Measurements from ENCODE around the gene SCAF1. TPM values are rescaled to one million over a fixed set of nuclear protein-coding genes. Genes with fewer than 3 reads are reported as not detected.

Gene SCAF1
- total RNA-seq, 4 donors from 2014 or later, result 8.8 to 76.9 (median 11.4) TPM

DNA sequence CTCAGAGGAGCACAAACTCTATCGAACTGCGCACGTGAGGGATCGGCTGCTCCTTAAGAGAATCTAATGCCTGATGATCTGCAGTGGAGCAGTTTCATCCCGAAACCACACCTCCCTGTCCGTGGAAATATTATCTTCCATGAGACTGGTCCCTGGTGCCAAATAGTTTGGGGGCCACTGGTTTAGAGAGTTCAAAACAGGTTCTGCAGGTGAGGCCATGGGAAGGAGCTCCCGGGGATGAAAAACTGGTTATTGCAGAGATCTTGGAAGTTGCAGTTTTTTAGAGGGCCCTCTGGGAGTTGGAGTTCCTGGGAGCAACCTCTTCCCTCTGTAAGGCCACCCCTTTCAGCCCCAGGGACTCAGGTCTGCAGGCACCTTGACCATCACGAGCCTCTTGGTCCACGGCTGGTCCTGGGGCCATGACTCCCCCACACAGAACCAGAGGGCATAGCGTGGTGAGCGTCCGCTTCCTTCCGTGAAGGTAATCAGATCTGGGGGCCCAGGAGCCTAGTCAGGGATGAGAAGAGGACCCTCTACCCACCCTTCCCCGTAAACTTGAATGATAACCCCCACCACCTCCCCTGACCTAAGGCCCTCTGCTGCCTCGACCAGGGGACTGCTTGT is 18.4 kb downstream of the SCAF1 start:
- Histone ChIP-seq H3K36me3 (no peaks in the 10 kb centered on the region), H3K4me3 (no peak overlapping the region), H3K27me3 (no peaks in the 10 kb centered on the region), H3K4me1 (no peaks in the 10 kb centered on the region), H3K27ac (no peak overlapping the region), H3K9me3 (no peaks in the 10 kb centered on the region)
- TF ChIP-seq, protein P1, sequence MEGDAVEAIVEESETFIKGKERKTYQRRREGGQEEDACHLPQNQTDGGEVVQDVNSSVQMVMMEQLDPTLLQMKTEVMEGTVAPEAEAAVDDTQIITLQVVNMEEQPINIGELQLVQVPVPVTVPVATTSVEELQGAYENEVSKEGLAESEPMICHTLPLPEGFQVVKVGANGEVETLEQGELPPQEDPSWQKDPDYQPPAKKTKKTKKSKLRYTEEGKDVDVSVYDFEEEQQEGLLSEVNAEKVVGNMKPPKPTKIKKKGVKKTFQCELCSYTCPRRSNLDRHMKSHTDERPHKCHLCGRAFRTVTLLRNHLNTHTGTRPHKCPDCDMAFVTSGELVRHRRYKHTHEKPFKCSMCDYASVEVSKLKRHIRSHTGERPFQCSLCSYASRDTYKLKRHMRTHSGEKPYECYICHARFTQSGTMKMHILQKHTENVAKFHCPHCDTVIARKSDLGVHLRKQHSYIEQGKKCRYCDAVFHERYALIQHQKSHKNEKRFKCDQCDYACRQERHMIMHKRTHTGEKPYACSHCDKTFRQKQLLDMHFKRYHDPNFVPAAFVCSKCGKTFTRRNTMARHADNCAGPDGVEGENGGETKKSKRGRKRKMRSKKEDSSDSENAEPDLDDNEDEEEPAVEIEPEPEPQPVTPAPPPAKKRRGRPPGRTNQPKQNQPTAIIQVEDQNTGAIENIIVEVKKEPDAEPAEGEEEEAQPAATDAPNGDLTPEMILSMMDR (IDR thresholded peaks at IDR 0.05), result no peak
- no peak for TF ChIP-seq POLR2A (IDR thresholded peaks at IDR 0.05)
- intact Hi-C loops (cut with DNase I; ENCODE audit: low total_unique reads), result no loop called here
- DNase-seq, result no peak

GRCh38 chr19:49662011-49662410 is 20.0 kb downstream of the SCAF1 start:
- no peak for TF ChIP-seq POLR2A (IDR thresholded peaks at IDR 0.05)
- Histone ChIP-seq H3K27ac (no peak overlapping the region), H3K36me3 (no peaks in the 10 kb centered on the region), H3K9me3 (no peaks in the 10 kb centered on the region), H3K27me3 (no peaks in the 10 kb centered on the region), H3K4me1 (peaks cover 0 to 6% of the 10 kb centered on the region in 2 donors), H3K4me3 (no peak overlapping the region)
- DNase-seq, result no peak
- intact Hi-C loops (cut with DNase I; ENCODE audit: low total_unique reads), result no loop called here

GRCh38 chr19:49663224-49663623 is 21.2 kb downstream of the SCAF1 start:
- H3K27ac ChIP-seq, result no peak overlapping the region
- H3K27me3 ChIP-seq, result no peaks in the 10 kb centered on the region
- no peak overlapping the region for H3K4me3 ChIP-seq
- intact Hi-C loops (cut with DNase I; ENCODE audit: low total_unique reads), result no loop called here
- no peaks in the 10 kb centered on the region for H3K36me3 ChIP-seq
- H3K9me3 ChIP-seq, result no peaks in the 10 kb centered on the region
- peaks cover 0 to 6% of the 10 kb centered on the region in 2 donors for H3K4me1 ChIP-seq
- TF ChIP-seq, protein P1 (IDR thresholded peaks at IDR 0.05), result no peak
- TF ChIP-seq POLR2A (IDR thresholded peaks at IDR 0.05), result no peak
- DNase-seq, result no peak

GRCh38 chr19:49664171-49665035 is 22.4 kb downstream of the SCAF1 start:
- no peaks in the 10 kb centered on the region for H3K36me3 ChIP-seq

GRCh38 chr19:49665036-49665350 is 23.0 kb downstream of the SCAF1 start:
- peak overlapping the region; percentile 87 for H3K27ac ChIP-seq
- DNase-seq, result no peak
- peaks cover 0 to 6% of the 10 kb centered on the region in 2 donors for H3K4me1 ChIP-seq
- H3K4me3 ChIP-seq, result peak overlapping the region; percentile 61 to 77
- no peaks in the 10 kb centered on the region for H3K36me3 ChIP-seq
- H3K27me3 ChIP-seq, result no peaks in the 10 kb centered on the region
- no peaks in the 10 kb centered on the region for H3K9me3 ChIP-seq
- intact Hi-C loops (cut with DNase I; ENCODE audit: low total_unique reads), result no loop called here
- TF ChIP-seq, protein P1 (IDR thresholded peaks at IDR 0.05), result no peak
- TF ChIP-seq POLR2A (IDR thresholded peaks at IDR 0.05), result no peak

More at GRCh38 chr19:49664171-49665035, 22.4 kb downstream of the SCAF1 start:
- DNase-seq, result peak; percentile 89 to 90
- H3K4me3 ChIP-seq, result peak overlapping the region; percentile 61 to 77
- H3K4me1 ChIP-seq, result peaks cover 0 to 6% of the 10 kb centered on the region in 2 donors
- no peaks in the 10 kb centered on the region for H3K9me3 ChIP-seq
- peak overlapping the region; percentile 87 for H3K27ac ChIP-seq
- intact Hi-C loops (cut with DNase I; ENCODE audit: low total_unique reads), result no loop called here
- TF ChIP-seq, protein P1 (IDR thresholded peaks at IDR 0.05), result peak; percentile 8 to 59 (median 39)
- peak; percentile 53 to 54 for TF ChIP-seq POLR2A (IDR thresholded peaks at IDR 0.05)
- no peaks in the 10 kb centered on the region for H3K27me3 ChIP-seq

All from uterus (tissue), 4 donors.